Retinal pigment epithelial cell (primary cell): ENCODE data around the gene CENPX.

Experiments
- DNase-seq: peaks from one replicate; pipeline ENCODE4 v3.0.0-alpha.2; 2010; ENCODE audit warnings: low read depth
- H3K4me3 ChIP-seq: 2 replicates; pipeline ENCODE4 v1.5.1; 2011; ENCODE audit warnings: mild to moderate bottlenecking, low read length, control low read depth, moderate library complexity
- TF ChIP-seq, protein P1 (sequence below): conservative IDR thresholded peaks from 2 replicates; pipeline ENCODE4 v1.5.1; 2011; ENCODE audit warnings: low read depth, low read length, control low read depth, inconsistent platforms

Gene CENPX

DNA sequence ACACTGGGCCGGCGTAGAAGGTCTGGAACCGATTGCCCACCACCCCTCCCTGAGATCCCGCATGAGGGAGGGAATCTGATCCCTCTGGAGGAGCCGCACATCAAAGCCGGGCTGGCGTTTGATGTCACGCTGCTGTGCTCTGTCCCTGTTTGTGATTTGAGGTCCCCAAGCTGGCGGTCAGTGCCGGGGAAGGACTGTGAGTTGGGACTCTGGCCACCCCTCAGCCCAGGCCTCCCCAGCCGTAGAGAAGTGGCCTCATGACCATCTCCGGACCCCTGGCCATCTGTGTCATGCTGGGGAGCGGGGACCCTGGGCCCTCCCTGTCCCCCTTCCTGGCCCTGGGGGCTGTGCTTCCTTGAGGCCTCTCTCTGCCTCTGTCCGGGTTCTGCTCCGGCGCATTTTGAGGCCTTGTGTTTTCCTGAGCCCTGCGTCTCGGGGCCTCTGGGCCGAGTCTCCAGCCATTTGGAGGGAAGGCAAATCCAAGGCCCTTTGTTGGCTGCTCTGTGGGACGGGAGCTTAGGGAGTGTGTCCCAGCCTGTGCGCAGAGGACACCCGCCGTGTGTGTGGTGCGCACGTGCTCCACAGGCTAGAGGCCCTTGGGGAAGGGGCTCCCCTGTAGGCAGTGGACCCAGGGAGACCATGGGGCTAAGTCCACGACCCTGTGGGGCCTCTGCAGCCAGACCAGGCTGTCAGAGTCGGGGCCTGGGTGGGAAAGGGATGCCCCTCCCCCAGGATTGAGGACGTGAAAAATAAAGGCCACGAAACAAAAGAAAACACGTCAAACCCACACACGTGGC, 30.2 kb downstream of the CENPX start:
- no peak for DNase-seq
- TF ChIP-seq, protein P1, sequence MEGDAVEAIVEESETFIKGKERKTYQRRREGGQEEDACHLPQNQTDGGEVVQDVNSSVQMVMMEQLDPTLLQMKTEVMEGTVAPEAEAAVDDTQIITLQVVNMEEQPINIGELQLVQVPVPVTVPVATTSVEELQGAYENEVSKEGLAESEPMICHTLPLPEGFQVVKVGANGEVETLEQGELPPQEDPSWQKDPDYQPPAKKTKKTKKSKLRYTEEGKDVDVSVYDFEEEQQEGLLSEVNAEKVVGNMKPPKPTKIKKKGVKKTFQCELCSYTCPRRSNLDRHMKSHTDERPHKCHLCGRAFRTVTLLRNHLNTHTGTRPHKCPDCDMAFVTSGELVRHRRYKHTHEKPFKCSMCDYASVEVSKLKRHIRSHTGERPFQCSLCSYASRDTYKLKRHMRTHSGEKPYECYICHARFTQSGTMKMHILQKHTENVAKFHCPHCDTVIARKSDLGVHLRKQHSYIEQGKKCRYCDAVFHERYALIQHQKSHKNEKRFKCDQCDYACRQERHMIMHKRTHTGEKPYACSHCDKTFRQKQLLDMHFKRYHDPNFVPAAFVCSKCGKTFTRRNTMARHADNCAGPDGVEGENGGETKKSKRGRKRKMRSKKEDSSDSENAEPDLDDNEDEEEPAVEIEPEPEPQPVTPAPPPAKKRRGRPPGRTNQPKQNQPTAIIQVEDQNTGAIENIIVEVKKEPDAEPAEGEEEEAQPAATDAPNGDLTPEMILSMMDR, result no peak
- H3K4me3 ChIP-seq, result no peak overlapping the region

GRCh38 chr17:81991684-81992305, 30.9 kb downstream of the CENPX start:
- TF ChIP-seq, protein P1, result no peak
- no peak overlapping the region for H3K4me3 ChIP-seq
- peak; percentile 87 for DNase-seq

DNA sequence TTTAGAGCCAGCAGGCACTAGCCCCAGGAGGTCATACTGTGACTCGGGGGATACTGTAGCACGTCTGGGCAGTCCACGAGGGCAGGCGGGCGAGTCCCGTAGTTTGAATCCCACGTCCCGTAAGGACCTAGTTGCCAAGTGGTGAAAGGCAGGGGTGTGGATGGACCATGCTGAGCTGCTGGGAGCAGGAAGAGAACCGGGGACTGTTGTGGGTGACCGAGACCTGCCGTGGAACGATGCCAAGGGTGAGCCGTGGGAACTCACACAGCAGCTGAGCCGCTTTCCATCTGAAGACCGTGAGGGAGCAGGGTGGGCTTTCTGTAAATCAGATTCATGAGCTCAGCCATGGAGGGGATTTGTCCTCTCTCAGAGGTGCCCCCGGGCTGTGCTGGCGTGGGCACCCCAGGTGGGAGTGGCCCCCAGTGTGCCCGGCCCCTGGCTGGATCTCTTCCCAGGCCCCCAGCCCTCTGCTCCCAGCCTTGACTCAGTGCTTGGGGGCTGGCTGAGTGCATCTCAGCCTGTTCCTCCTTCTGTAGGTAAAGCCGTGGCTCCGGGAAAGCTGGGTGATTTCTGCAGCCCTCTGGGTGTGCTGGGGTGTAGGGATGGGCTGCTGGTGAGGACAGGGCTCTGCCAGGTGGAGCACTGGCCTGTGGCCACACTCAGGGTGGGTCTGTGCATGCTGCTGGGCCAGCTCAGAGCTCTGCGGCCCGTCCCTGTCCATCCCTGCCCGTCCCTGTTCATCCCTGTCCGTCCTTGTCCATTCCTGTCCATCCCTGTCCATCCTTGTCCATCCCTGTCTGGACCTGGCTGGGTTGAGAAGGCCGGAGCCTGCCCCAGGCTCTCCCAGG, 31.6 kb downstream of the CENPX start:
- no peak overlapping the region for H3K4me3 ChIP-seq
- TF ChIP-seq, protein P1, result no peak

GRCh38 chr17:81987161-81987770, 35.4 kb downstream of the CENPX start:
- TF ChIP-seq, protein P1, result no peak
- H3K4me3 ChIP-seq, result no peak overlapping the region
- DNase-seq, result no peak

More for the DNA sequence above, 31.6 kb downstream of the CENPX start:
- DNase-seq, result no peak

- no peak for DNase-seq
- TF ChIP-seq, protein P1, result no peak
- H3K4me3 ChIP-seq, result no peak overlapping the region
Observed at GRCh38 chr17:81986606-81987005, 36.1 kb downstream of the CENPX start.

- TF ChIP-seq, protein P1, result no peak
- H3K4me3 ChIP-seq, result no peak overlapping the region
- DNase-seq, result no peak
Observed at GRCh38 chr17:81984773-81985410, 37.8 kb downstream of the CENPX start.
